CD4-positive, alpha-beta T cell treated with Interferon alpha-2 for 1 hour (primary cell): ENCODE measurements around the gene TMEM128.
"Not testable (repeated sequence)": the region's sequence is repeated elsewhere in the genome, so short reads cannot be mapped to it uniquely, and the experiment has no call there.

Source experiments
- DNase-seq, 2 donors: peaks; one replicate each; pipeline ENCODE4 v3.0.0-alpha.2; 2020 to 2022

TMEM128 gene

GRCh38 chr4:4248029-4248884, at the start of gene TMEM128:
Gene TMEM128 (minus strand): TSS chr4:4248223. CDS start chr4:4248202, 21 bp downstream.
- peak; percentile 92 to 94 for DNase-seq

- DNase-seq = no peak
Observed at GRCh38 chr4:4296283-4296846, 48.3 kb upstream of the TMEM128 start.

GRCh38 chr4:4293279-4293678, 45.3 kb upstream of the TMEM128 start:
- no peak for DNase-seq

- DNase-seq = peak; percentile 94 to 98
Observed at GRCh38 chr4:4289941-4290850, 42.2 kb upstream of the TMEM128 start, which contains the start of the genes LYAR and ZBTB49. Gene LYAR (minus strand): TSS chr4:4290154. CDS start chr4:4283742, 6,412 bp downstream. Gene ZBTB49 (plus strand): TSS chr4:4290251. CDS start chr4:4299946, 9,695 bp downstream.

GRCh38 chr4:4289597-4289940, 41.5 kb upstream of the TMEM128 start:
- no peak for DNase-seq

GRCh38 chr4:4289055-4289454, 41.0 kb upstream of the TMEM128 start:
- no peak for DNase-seq

GRCh38 chr4:4288098-4288497, 40.1 kb upstream of the TMEM128 start:
- DNase-seq = no peak

GRCh38 chr4:4284827-4285618, 37.0 kb upstream of the TMEM128 start:
- DNase-seq = no peak

GRCh38 chr4:4281787-4282186, 33.8 kb upstream of the TMEM128 start:
- no peak for DNase-seq

- DNase-seq = no peak
Observed at GRCh38 chr4:4277531-4277930, 29.5 kb upstream of the TMEM128 start.

- DNase-seq = no peak
Observed at GRCh38 chr4:4274226-4274625, 26.2 kb upstream of the TMEM128 start.

- DNase-seq = no peak
Observed at GRCh38 chr4:4271912-4272311, 23.9 kb upstream of the TMEM128 start.

GRCh38 chr4:4270529-4270928, 22.5 kb upstream of the TMEM128 start:
- DNase-seq = peak in 1 of 2 donors; percentile 31

GRCh38 chr4:4269856-4270255, 21.8 kb upstream of the TMEM128 start:
- peak; percentile 56 to 63 for DNase-seq

GRCh38 chr4:4269331-4269731, 21.3 kb upstream of the TMEM128 start:
- peak; percentile 28 to 70 for DNase-seq

- no peak for DNase-seq
Observed at GRCh38 chr4:4268776-4269175, 20.8 kb upstream of the TMEM128 start.

- no peak for DNase-seq
Observed at GRCh38 chr4:4267981-4268380, 20.0 kb upstream of the TMEM128 start.

- DNase-seq = peak; percentile 25 to 82
Observed at GRCh38 chr4:4260185-4260751, 12.2 kb upstream of the TMEM128 start.

GRCh38 chr4:4259484-4260100, 11.6 kb upstream of the TMEM128 start:
- DNase-seq = no peak

GRCh38 chr4:4257705-4258104, 9.7 kb upstream of the TMEM128 start:
- DNase-seq = not testable (repeated sequence)

GRCh38 chr4:4256799-4257198, 8.8 kb upstream of the TMEM128 start:
- DNase-seq = no peak

GRCh38 chr4:4254666-4255065, 6.6 kb upstream of the TMEM128 start:
- no peak for DNase-seq
